H1 (cell line): Measurements from ENCODE around the gene ZNF132. TPM values are rescaled to one million over a fixed set of nuclear protein-coding genes. Genes with fewer than 3 reads are reported as not detected.

Source experiments
- CTCF ChIA-PET: fragments of 300-600 bp; sonication (Branson Sonifier 250); formaldehyde crosslinking; loops from one replicate; lab custom pipeline; 2021; ENCODE audit not compliant: partially characterized antibody; lab: Charles Lee
- POLR2A ChIA-PET: fragments of 300-600 bp; sonication (Branson Sonifier 250); formaldehyde crosslinking; loops from one replicate; lab custom pipeline; 2021; ENCODE audit warnings: inconsistent platforms; ENCODE audit not compliant: partially characterized antibody; lab: Charles Lee
- DNase-seq, 2 experiments: peaks; one replicate each; pipeline versions ENCODE4 v3.0.0 to v3.0.0-alpha.2; 2010 to 2022; ENCODE audit warnings: low spot score in 2 of 2, low read depth in 1 of 2, mixed read lengths in 1 of 2
- FAIRE-seq: peaks from 2 replicates; lab custom pipeline; 2011; peaks lifted over from hg19 to GRCh38; lab: Jason Lieb, UNC
- H2AFZ ChIP-seq: 2 replicates; pipeline ENCODE4 v1.8.1; 2012; ENCODE audit warnings: low read length, inconsistent platforms
- H2AK5ac ChIP-seq: 2 replicates; pipeline ENCODE4 v1.6.1; 2013; ENCODE audit warnings: low read depth, low read length
- H2BK120ac ChIP-seq: replicated peaks from 2 replicates; pipeline ENCODE3; 2013; ENCODE audit warnings: low read depth, low read length, inconsistent platforms
- H2BK12ac ChIP-seq: 2 replicates; pipeline ENCODE4 v1.6.1; 2013; ENCODE audit warnings: low read depth, low read length
- H2BK15ac ChIP-seq: 2 replicates; pipeline ENCODE4 v1.6.1; 2013; ENCODE audit warnings: low read length
- H2BK20ac ChIP-seq: 2 replicates; pipeline ENCODE4 v1.6.1; 2013; ENCODE audit warnings: low read length
- H2BK5ac ChIP-seq: 2 replicates; pipeline ENCODE4 v1.6.1; 2013; ENCODE audit warnings: low read depth, low read length
- H3K14ac ChIP-seq: 2 replicates; pipeline ENCODE4 v1.6.1; 2013; ENCODE audit warnings: inconsistent platforms; ENCODE audit not compliant: insufficient read length
- H3K18ac ChIP-seq: 2 replicates; pipeline ENCODE4 v1.6.1; 2013; ENCODE audit warnings: low read length; ENCODE audit errors: extremely low read depth
- H3K23ac ChIP-seq: 2 replicates; pipeline ENCODE4 v1.6.1; 2013; ENCODE audit warnings: inconsistent platforms; ENCODE audit not compliant: insufficient read length
- H3K23me2 ChIP-seq: 2 replicates; pipeline ENCODE4 v1.6.1; 2013; ENCODE audit warnings: low read depth, low read length
- H3K27ac ChIP-seq: 2 replicates; pipeline ENCODE4 v1.6.1; 2011; ENCODE audit warnings: low read depth, low read length, inconsistent platforms
- H3K27me3 ChIP-seq, 4 experiments: replicated peaks in 1 of 4; 1 replicate in 1 of 4; 2 replicates in 3 of 4; pipeline versions ENCODE4 v1.6.1 to v1.8.1; 2011 to 2013; ENCODE audit warnings: low read length in 3 of 4, mild to moderate bottlenecking in 3 of 4, inconsistent platforms in 2 of 4, mixed read lengths in 2 of 4, moderate library complexity in 1 of 4; ENCODE audit not compliant: control insufficient read depth in 3 of 4, insufficient read depth in 3 of 4; ENCODE audit errors: extremely low read depth in 1 of 4
- H3K36me3 ChIP-seq, 4 experiments: 2 replicates each; pipeline versions ENCODE4 v1.6.1 to v1.8.1; 2011 to 2013; ENCODE audit warnings: mild to moderate bottlenecking in 4 of 4, low read length in 3 of 4, moderate library complexity in 2 of 4, control low read depth in 1 of 4, inconsistent platforms in 1 of 4; ENCODE audit not compliant: insufficient read depth in 4 of 4, control insufficient read depth in 2 of 4
- H3K4ac ChIP-seq: replicated peaks from 2 replicates; pipeline ENCODE3; 2013; ENCODE audit warnings: low read length, low read depth, mixed read lengths, inconsistent platforms; ENCODE audit not compliant: insufficient read length
- H3K4me1 ChIP-seq, 4 experiments: replicated peaks in 1 of 4; 1 replicate in 1 of 4; 2 replicates in 3 of 4; pipeline versions ENCODE4 v1.6.1 to v1.8.1; 2011 to 2013; ENCODE audit warnings: low read length in 3 of 4, inconsistent platforms in 2 of 4, mixed read lengths in 1 of 4; ENCODE audit not compliant: insufficient read depth in 4 of 4, control insufficient read depth in 3 of 4
- H3K4me2 ChIP-seq, 2 experiments: 2 replicates each; pipeline versions ENCODE4 v1.6.1 to v1.8.1; 2011 to 2013; ENCODE audit warnings: low read depth in 2 of 2, low read length in 2 of 2, control low read depth in 1 of 2, inconsistent platforms in 1 of 2, mild to moderate bottlenecking in 1 of 2; ENCODE audit not compliant: insufficient read depth in 1 of 2
- H3K4me3 ChIP-seq, 4 experiments: fragments of 200-600, 300-600 bp in 1 of 4; sonication (generic), shearing (Covaris generic), sonication (Bioruptor Twin) in 1 of 4; 2 replicates each; pipeline versions ENCODE4 v1.5.1 to v1.8.1; 2011 to 2016; ENCODE audit warnings: low read length in 4 of 4, low read depth in 3 of 4, control low read depth in 2 of 4, inconsistent platforms in 2 of 4, mild to moderate bottlenecking in 2 of 4, mixed read lengths in 1 of 4, moderate library complexity in 1 of 4; ENCODE audit not compliant: insufficient read depth in 2 of 4; ENCODE audit errors: extremely low read depth in 1 of 4
- H3K56ac ChIP-seq: replicated peaks from 2 replicates; pipeline ENCODE3; 2013; ENCODE audit warnings: low read depth, mild to moderate bottlenecking, mixed read lengths, low read length, inconsistent platforms; ENCODE audit not compliant: insufficient read length
- H3K79me1 ChIP-seq: 2 replicates; pipeline ENCODE4 v1.6.1; 2013; ENCODE audit warnings: low read depth, low read length, control low read depth
- H3K79me2 ChIP-seq, 2 experiments: 2 replicates each; pipeline versions ENCODE4 v1.6.1 to v1.8.1; 2012 to 2013; ENCODE audit warnings: low read length in 2 of 2, mild to moderate bottlenecking in 2 of 2, inconsistent platforms in 1 of 2; ENCODE audit not compliant: insufficient read depth in 2 of 2, control insufficient read depth in 1 of 2
- H3K9ac ChIP-seq, 4 experiments: replicated peaks in 1 of 4; 1 replicate in 1 of 4; 2 replicates in 3 of 4; pipeline versions ENCODE4 v1.6.1 to v1.8.1; 2011 to 2013; ENCODE audit warnings: low read depth in 3 of 4, low read length in 3 of 4, control low read depth in 2 of 4, mild to moderate bottlenecking in 2 of 4, moderate library complexity in 2 of 4, inconsistent platforms in 1 of 4; ENCODE audit errors: extremely low read depth in 1 of 4
- H3K9me3 ChIP-seq, 2 experiments: 2 replicates each; pipeline versions ENCODE4 v1.6.1 to v1.8.1; 2012 to 2013; ENCODE audit warnings: mild to moderate bottlenecking in 2 of 2, moderate library complexity in 2 of 2, control low read depth in 1 of 2, inconsistent platforms in 1 of 2, low read depth in 1 of 2, low read length in 1 of 2, mixed read lengths in 1 of 2; ENCODE audit not compliant: insufficient read depth in 2 of 2
- H4K20me1 ChIP-seq, 2 experiments: replicated peaks in 1 of 2; 2 replicates each; pipeline versions ENCODE3 to v1.8.1; 2011 to 2013; ENCODE audit warnings: inconsistent platforms in 2 of 2, low read length in 2 of 2, mild to moderate bottlenecking in 1 of 2; ENCODE audit not compliant: insufficient read depth in 2 of 2, control insufficient read depth in 1 of 2
- H4K5ac ChIP-seq: 2 replicates; pipeline ENCODE4 v1.6.1; 2013; ENCODE audit warnings: low read length, low read depth, mixed read lengths, inconsistent platforms; ENCODE audit not compliant: insufficient read length
- H4K8ac ChIP-seq: 2 replicates; pipeline ENCODE4 v1.8.0; 2013; ENCODE audit warnings: mild to moderate bottlenecking, moderate library complexity, low read length, inconsistent platforms; ENCODE audit not compliant: insufficient read depth; ENCODE audit errors: extremely low read depth
- H4K91ac ChIP-seq: replicated peaks from 2 replicates; pipeline ENCODE3; 2013; ENCODE audit warnings: low read length, mixed read lengths, inconsistent platforms; ENCODE audit not compliant: insufficient read length
- ASH2L ChIP-seq: fragments of 200-600, 300-600 bp; sonication (generic); IDR thresholded peaks from one replicate; pipeline ENCODE4 v1.7.1; 2017; ENCODE audit warnings: low read length
- ATF3 ChIP-seq: IDR thresholded peaks from 2 replicates; pipeline ENCODE4 v1.6.1; 2011; ENCODE audit warnings: low read depth, mild to moderate bottlenecking, low read length; ENCODE audit not compliant: insufficient read depth
- EP300 ChIP-seq, 2 experiments: IDR thresholded peaks; 1 replicate in 1 of 2; 2 replicates in 1 of 2; pipeline ENCODE4 v1.6.1; 2011 to 2012; ENCODE audit warnings: low read depth in 2 of 2, low read length in 2 of 2, mild to moderate bottlenecking in 2 of 2, borderline replicate concordance in 1 of 2, inconsistent platforms in 1 of 2, moderate library complexity in 1 of 2
- EZH2 ChIP-seq: fragments of 200-600 bp; sonication (generic); IDR thresholded peaks from 2 replicates; pipeline ENCODE4 v1.7.1; 2012; ENCODE audit warnings: low read depth, mild to moderate bottlenecking, moderate library complexity, low read length, inconsistent platforms; ENCODE audit not compliant: severe bottlenecking
- HDAC2 ChIP-seq, 2 experiments: fragments of 300-600 bp in 1 of 2; sonication (generic) in 1 of 2; IDR thresholded peaks; 2 replicates each; pipeline ENCODE4 v1.6.1; 2011 to 2012; ENCODE audit warnings: low read depth in 2 of 2, low read length in 2 of 2, mild to moderate bottlenecking in 2 of 2, moderate library complexity in 2 of 2, borderline replicate concordance in 1 of 2, inconsistent platforms in 1 of 2
- HDAC6 ChIP-seq: IDR thresholded peaks from one replicate; pipeline ENCODE4 v1.7.1; 2012; ENCODE audit warnings: low read depth, mild to moderate bottlenecking, inconsistent platforms, low read length, moderate library complexity
- RXRA ChIP-seq: IDR thresholded peaks from 2 replicates; pipeline ENCODE4 v1.6.1; 2011; ENCODE audit warnings: low read depth, mild to moderate bottlenecking, low read length, moderate library complexity; ENCODE audit not compliant: insufficient read depth
- SIN3A ChIP-seq, 2 experiments: IDR thresholded peaks in 1 of 2; conservative IDR thresholded peaks in 1 of 2; 2 replicates each; pipeline ENCODE4 v1.6.1; 2011 to 2012; ENCODE audit warnings: low read length in 2 of 2, improper control_type of control experiment in 1 of 2, low read depth in 1 of 2, mild to moderate bottlenecking in 1 of 2
- WGBS, 2 experiments: shearing (Covaris generic) in 1 of 2; methylation state at CpG; one replicate each; pipeline versions ENCODE4 v1.1.6 to v1.1.7; 2013 to 2015; ENCODE audit warnings: low lambda C conversion rate in 2 of 2, mixed read lengths in 2 of 2, inconsistent platforms in 1 of 2, low coverage in 1 of 2, missing lambda C conversion rate in 1 of 2; ENCODE audit not compliant: insufficient replicate concordance in 2 of 2, insufficient coverage in 1 of 2, insufficient read length in 1 of 2; ENCODE audit errors: extremely low coverage in 1 of 2, missing lambda C conversion rate in 1 of 2; 5-methylcytosine and 5-hydroxymethylcytosine counted together
- polyA plus RNA-seq, 7 experiments: library from polyadenylated mRNA; depleted of rRNA in 3 of 7; stranded (reverse) in 5 of 7; unstranded in 2 of 7; fragments of >200 nt in 5 of 7; fragments of 200-250 nt in 2 of 7; gene quantifications; 1 replicate in 5 of 7; 2 replicates in 1 of 7; 4 replicates in 1 of 7; pipeline versions ENCODE4 v1.2.1 to v1.2.3, GENCODE V29; 2011 to 2013; ENCODE audit warnings: missing spikeins in 2 of 7, mixed read lengths in 2 of 7
- total RNA-seq: library from RNA; stranded (reverse); fragmentation: NEBNext Ultra II Directional; extraction: Animal tissue kit (Norgen Biotek cat#: 25700); gene quantifications from 2 replicates; pipeline ENCODE4 v1.2.1, GENCODE V29; 2021
- TF ChIP-seq, protein P1 (sequence below): IDR thresholded peaks from 2 replicates; pipeline ENCODE4 v1.6.1; 2012; ENCODE audit warnings: inconsistent platforms

Gene ZNF132
- total and polyA plus RNA-seq, 2 of the 8 experiments (the other 6 are each of a cell fraction or from before 2014, with no cell fraction given), result 0.89 to 1.9 TPM

- H3K23ac ChIP-seq, result no peak overlapping the region
- no peak overlapping the region for H3K4me2 ChIP-seq
- H2AK5ac ChIP-seq, result no peak overlapping the region
- FAIRE-seq (no peak), DNase-seq (no peak)
- 90% methylated on average over 28 of the region's 28 CpGs; no CpG with 5 or more reads in 1 of the 2 experiments for WGBS, 2 experiments
- H3K4ac ChIP-seq, result no peak overlapping the region
- H3K36me3 ChIP-seq, result peaks cover 0 to 2% (median 0%) of the 10 kb centered on the region in 4 experiments; a peak in 2 of 8 replicates
- H2BK12ac ChIP-seq, result no peak overlapping the region
- ChIA-PET POLR2A (interaction anchor here (0.6 kb wide), 1 partner anchor 59 kb away, joined by 3 read pairs; no protein-coding TSS in a partner anchor), CTCF (interaction anchor here (0.6 to 1.6 kb wide), 3 partner anchors 10 to 114 kb away, joined by 3 read pairs; no protein-coding TSS in a partner anchor)
- no peaks in the 10 kb centered on the region for H3K79me1 ChIP-seq
- no peak overlapping the region for H3K9ac ChIP-seq
- no peak overlapping the region for H2AFZ ChIP-seq
- no peaks in the 10 kb centered on the region for H4K20me1 ChIP-seq
- H3K9me3 ChIP-seq, result no peaks in the 10 kb centered on the region
- H3K27ac ChIP-seq, result no peak overlapping the region
- H2BK120ac ChIP-seq, result no peak overlapping the region
- peaks cover 14% of the 10 kb centered on the region for H3K23me2 ChIP-seq
- no peak overlapping the region for H4K5ac ChIP-seq
- H3K4me3 ChIP-seq, result no peak overlapping the region
- no peak overlapping the region for H2BK5ac ChIP-seq
- peaks cover 0 to 6% (median 5%) of the 10 kb centered on the region in 4 experiments; a peak in 6 of 7 replicates for H3K4me1 ChIP-seq
- H3K56ac ChIP-seq, result no peak overlapping the region
- no peak overlapping the region for H3K14ac ChIP-seq
- H3K18ac ChIP-seq, result no peak overlapping the region
- no peak overlapping the region; the same call in 1 of the 2 replicates for H4K8ac ChIP-seq
- no peak overlapping the region for H2BK15ac ChIP-seq
- H2BK20ac ChIP-seq, result no peak overlapping the region
- no peaks in the 10 kb centered on the region for H3K79me2 ChIP-seq
- H3K27me3 ChIP-seq, result peaks cover 0 to 3% (median 0%) of the 10 kb centered on the region in 4 experiments; a peak in 2 of 7 replicates
- no peak overlapping the region for H4K91ac ChIP-seq
- TF ChIP-seq EP300 (IDR thresholded peaks at IDR 0.05; ENCODE audit: borderline replicate concordance in 1 of 2, low read depth in 2 of 2, low read length in 2 of 2) (no peak), RXRA (no peak), EZH2 (no peak), HDAC2 (IDR thresholded peaks at IDR 0.05; ENCODE audit: borderline replicate concordance in 1 of 2, low read depth in 2 of 2, low read length in 2 of 2) (no peak), ASH2L (no peak), HDAC6 (no peak), ATF3 (no peak), SIN3A (conservative IDR thresholded peaks at IDR 0.05 in 1 of 2, IDR thresholded peaks at IDR 0.05 in 1 of 2; ENCODE audit: low read depth in 1 of 2, low read length in 2 of 2) (no peak)
- TF ChIP-seq, protein P1, sequence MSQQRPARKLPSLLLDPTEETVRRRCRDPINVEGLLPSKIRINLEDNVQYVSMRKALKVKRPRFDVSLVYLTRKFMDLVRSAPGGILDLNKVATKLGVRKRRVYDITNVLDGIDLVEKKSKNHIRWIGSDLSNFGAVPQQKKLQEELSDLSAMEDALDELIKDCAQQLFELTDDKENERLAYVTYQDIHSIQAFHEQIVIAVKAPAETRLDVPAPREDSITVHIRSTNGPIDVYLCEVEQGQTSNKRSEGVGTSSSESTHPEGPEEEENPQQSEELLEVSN, result no peak
These were observed 40.0 kb upstream of the ZNF132 start for GRCh38 chr19:58479736-58480480.
